H1 (cell line): ENCODE data around the gene INAFM2. TPM values are rescaled to one million over a fixed set of nuclear protein-coding genes. Genes with fewer than 3 reads are reported as not detected.

ENCODE experiments used
- CTCF ChIA-PET: fragments of 300-600 bp; sonication (Branson Sonifier 250); formaldehyde crosslinking; loops from one replicate; lab custom pipeline; 2021; ENCODE audit not compliant: partially characterized antibody; lab: Charles Lee
- POLR2A ChIA-PET: fragments of 300-600 bp; sonication (Branson Sonifier 250); formaldehyde crosslinking; loops from one replicate; lab custom pipeline; 2021; ENCODE audit warnings: inconsistent platforms; ENCODE audit not compliant: partially characterized antibody; lab: Charles Lee
- DNase-seq, 2 experiments: peaks; one replicate each; pipeline versions ENCODE4 v3.0.0 to v3.0.0-alpha.2; 2010 to 2022; ENCODE audit warnings: low spot score in 2 of 2, low read depth in 1 of 2, mixed read lengths in 1 of 2
- FAIRE-seq: peaks from 2 replicates; lab custom pipeline; 2011; peaks lifted over from hg19 to GRCh38; lab: Jason Lieb, UNC
- H2AFZ ChIP-seq: 2 replicates; pipeline ENCODE4 v1.8.1; 2012; ENCODE audit warnings: low read length, inconsistent platforms
- H2AK5ac ChIP-seq: 2 replicates; pipeline ENCODE4 v1.6.1; 2013; ENCODE audit warnings: low read depth, low read length
- H2BK120ac ChIP-seq: replicated peaks from 2 replicates; pipeline ENCODE3; 2013; ENCODE audit warnings: low read depth, low read length, inconsistent platforms
- H2BK12ac ChIP-seq: 2 replicates; pipeline ENCODE4 v1.6.1; 2013; ENCODE audit warnings: low read depth, low read length
- H2BK15ac ChIP-seq: 2 replicates; pipeline ENCODE4 v1.6.1; 2013; ENCODE audit warnings: low read length
- H2BK20ac ChIP-seq: 2 replicates; pipeline ENCODE4 v1.6.1; 2013; ENCODE audit warnings: low read length
- H2BK5ac ChIP-seq: 2 replicates; pipeline ENCODE4 v1.6.1; 2013; ENCODE audit warnings: low read depth, low read length
- H3K14ac ChIP-seq: 2 replicates; pipeline ENCODE4 v1.6.1; 2013; ENCODE audit warnings: inconsistent platforms; ENCODE audit not compliant: insufficient read length
- H3K18ac ChIP-seq: 2 replicates; pipeline ENCODE4 v1.6.1; 2013; ENCODE audit warnings: low read length; ENCODE audit errors: extremely low read depth
- H3K23ac ChIP-seq: 2 replicates; pipeline ENCODE4 v1.6.1; 2013; ENCODE audit warnings: inconsistent platforms; ENCODE audit not compliant: insufficient read length
- H3K23me2 ChIP-seq: 2 replicates; pipeline ENCODE4 v1.6.1; 2013; ENCODE audit warnings: low read depth, low read length
- H3K27ac ChIP-seq: 2 replicates; pipeline ENCODE4 v1.6.1; 2011; ENCODE audit warnings: low read depth, low read length, inconsistent platforms
- H3K27me3 ChIP-seq, 4 experiments: replicated peaks in 1 of 4; 1 replicate in 1 of 4; 2 replicates in 3 of 4; pipeline versions ENCODE4 v1.6.1 to v1.8.1; 2011 to 2013; ENCODE audit warnings: low read length in 3 of 4, mild to moderate bottlenecking in 3 of 4, inconsistent platforms in 2 of 4, mixed read lengths in 2 of 4, moderate library complexity in 1 of 4; ENCODE audit not compliant: control insufficient read depth in 3 of 4, insufficient read depth in 3 of 4; ENCODE audit errors: extremely low read depth in 1 of 4
- H3K36me3 ChIP-seq, 4 experiments: 2 replicates each; pipeline versions ENCODE4 v1.6.1 to v1.8.1; 2011 to 2013; ENCODE audit warnings: mild to moderate bottlenecking in 4 of 4, low read length in 3 of 4, moderate library complexity in 2 of 4, control low read depth in 1 of 4, inconsistent platforms in 1 of 4; ENCODE audit not compliant: insufficient read depth in 4 of 4, control insufficient read depth in 2 of 4
- H3K4ac ChIP-seq: replicated peaks from 2 replicates; pipeline ENCODE3; 2013; ENCODE audit warnings: low read length, low read depth, mixed read lengths, inconsistent platforms; ENCODE audit not compliant: insufficient read length
- H3K4me1 ChIP-seq, 4 experiments: replicated peaks in 1 of 4; 1 replicate in 1 of 4; 2 replicates in 3 of 4; pipeline versions ENCODE4 v1.6.1 to v1.8.1; 2011 to 2013; ENCODE audit warnings: low read length in 3 of 4, inconsistent platforms in 2 of 4, mixed read lengths in 1 of 4; ENCODE audit not compliant: insufficient read depth in 4 of 4, control insufficient read depth in 3 of 4
- H3K4me2 ChIP-seq, 2 experiments: 2 replicates each; pipeline versions ENCODE4 v1.6.1 to v1.8.1; 2011 to 2013; ENCODE audit warnings: low read depth in 2 of 2, low read length in 2 of 2, control low read depth in 1 of 2, inconsistent platforms in 1 of 2, mild to moderate bottlenecking in 1 of 2; ENCODE audit not compliant: insufficient read depth in 1 of 2
- H3K4me3 ChIP-seq, 4 experiments: fragments of 200-600, 300-600 bp in 1 of 4; sonication (generic), shearing (Covaris generic), sonication (Bioruptor Twin) in 1 of 4; 2 replicates each; pipeline versions ENCODE4 v1.5.1 to v1.8.1; 2011 to 2016; ENCODE audit warnings: low read length in 4 of 4, low read depth in 3 of 4, control low read depth in 2 of 4, inconsistent platforms in 2 of 4, mild to moderate bottlenecking in 2 of 4, mixed read lengths in 1 of 4, moderate library complexity in 1 of 4; ENCODE audit not compliant: insufficient read depth in 2 of 4; ENCODE audit errors: extremely low read depth in 1 of 4
- H3K56ac ChIP-seq: replicated peaks from 2 replicates; pipeline ENCODE3; 2013; ENCODE audit warnings: low read depth, mild to moderate bottlenecking, mixed read lengths, low read length, inconsistent platforms; ENCODE audit not compliant: insufficient read length
- H3K79me1 ChIP-seq: 2 replicates; pipeline ENCODE4 v1.6.1; 2013; ENCODE audit warnings: low read depth, low read length, control low read depth
- H3K79me2 ChIP-seq, 2 experiments: 2 replicates each; pipeline versions ENCODE4 v1.6.1 to v1.8.1; 2012 to 2013; ENCODE audit warnings: low read length in 2 of 2, mild to moderate bottlenecking in 2 of 2, inconsistent platforms in 1 of 2; ENCODE audit not compliant: insufficient read depth in 2 of 2, control insufficient read depth in 1 of 2
- H3K9ac ChIP-seq, 4 experiments: replicated peaks in 1 of 4; 1 replicate in 1 of 4; 2 replicates in 3 of 4; pipeline versions ENCODE4 v1.6.1 to v1.8.1; 2011 to 2013; ENCODE audit warnings: low read depth in 3 of 4, low read length in 3 of 4, control low read depth in 2 of 4, mild to moderate bottlenecking in 2 of 4, moderate library complexity in 2 of 4, inconsistent platforms in 1 of 4; ENCODE audit errors: extremely low read depth in 1 of 4
- H3K9me3 ChIP-seq, 2 experiments: 2 replicates each; pipeline versions ENCODE4 v1.6.1 to v1.8.1; 2012 to 2013; ENCODE audit warnings: mild to moderate bottlenecking in 2 of 2, moderate library complexity in 2 of 2, control low read depth in 1 of 2, inconsistent platforms in 1 of 2, low read depth in 1 of 2, low read length in 1 of 2, mixed read lengths in 1 of 2; ENCODE audit not compliant: insufficient read depth in 2 of 2
- H4K20me1 ChIP-seq, 2 experiments: replicated peaks in 1 of 2; 2 replicates each; pipeline versions ENCODE3 to v1.8.1; 2011 to 2013; ENCODE audit warnings: inconsistent platforms in 2 of 2, low read length in 2 of 2, mild to moderate bottlenecking in 1 of 2; ENCODE audit not compliant: insufficient read depth in 2 of 2, control insufficient read depth in 1 of 2
- H4K5ac ChIP-seq: 2 replicates; pipeline ENCODE4 v1.6.1; 2013; ENCODE audit warnings: low read length, low read depth, mixed read lengths, inconsistent platforms; ENCODE audit not compliant: insufficient read length
- H4K8ac ChIP-seq: 2 replicates; pipeline ENCODE4 v1.8.0; 2013; ENCODE audit warnings: mild to moderate bottlenecking, moderate library complexity, low read length, inconsistent platforms; ENCODE audit not compliant: insufficient read depth; ENCODE audit errors: extremely low read depth
- H4K91ac ChIP-seq: replicated peaks from 2 replicates; pipeline ENCODE3; 2013; ENCODE audit warnings: low read length, mixed read lengths, inconsistent platforms; ENCODE audit not compliant: insufficient read length
- CTCF ChIP-seq, 3 experiments: IDR thresholded peaks; 1 replicate in 2 of 3; 2 replicates in 1 of 3; pipeline versions ENCODE4 v1.5.1 to v1.6.1; 2011; ENCODE audit warnings: low read length in 3 of 3, mild to moderate bottlenecking in 3 of 3, inconsistent platforms in 2 of 3, low read depth in 1 of 3, moderate library complexity in 1 of 3; ENCODE audit not compliant: insufficient read depth in 1 of 3; ENCODE audit errors: control extremely low read depth in 1 of 3
- EGR1 ChIP-seq: IDR thresholded peaks from 2 replicates; pipeline ENCODE4 v1.6.1; 2011; ENCODE audit warnings: low read depth, low read length, borderline replicate concordance
- GABPA ChIP-seq: IDR thresholded peaks from 2 replicates; pipeline ENCODE4 v1.6.1; 2011; ENCODE audit warnings: mild to moderate bottlenecking, low read length, moderate library complexity, borderline replicate concordance; ENCODE audit not compliant: insufficient read depth
- RNF2 ChIP-seq: fragments of 200-900, 300-1000 bp; sonication (generic); IDR thresholded peaks from 2 replicates; pipeline ENCODE4 v1.7.1; 2016; ENCODE audit warnings: borderline replicate concordance, low read depth, mild to moderate bottlenecking, antibody characterized with exemption, low read length; ENCODE audit not compliant: poor library complexity, severe bottlenecking; ENCODE audit errors: missing control alignments
- SP2 ChIP-seq: IDR thresholded peaks from 2 replicates; pipeline ENCODE4 v1.6.1; 2012; ENCODE audit warnings: mild to moderate bottlenecking, low read length, inconsistent platforms
- WGBS, 2 experiments: shearing (Covaris generic) in 1 of 2; methylation state at CpG; one replicate each; pipeline versions ENCODE4 v1.1.6 to v1.1.7; 2013 to 2015; ENCODE audit warnings: low lambda C conversion rate in 2 of 2, mixed read lengths in 2 of 2, inconsistent platforms in 1 of 2, low coverage in 1 of 2, missing lambda C conversion rate in 1 of 2; ENCODE audit not compliant: insufficient replicate concordance in 2 of 2, insufficient coverage in 1 of 2, insufficient read length in 1 of 2; ENCODE audit errors: extremely low coverage in 1 of 2, missing lambda C conversion rate in 1 of 2; 5-methylcytosine and 5-hydroxymethylcytosine counted together
- polyA plus RNA-seq, 7 experiments: library from polyadenylated mRNA; depleted of rRNA in 3 of 7; stranded (reverse) in 5 of 7; unstranded in 2 of 7; fragments of >200 nt in 5 of 7; fragments of 200-250 nt in 2 of 7; gene quantifications; 1 replicate in 5 of 7; 2 replicates in 1 of 7; 4 replicates in 1 of 7; pipeline versions ENCODE4 v1.2.1 to v1.2.3, GENCODE V29; 2011 to 2013; ENCODE audit warnings: missing spikeins in 2 of 7, mixed read lengths in 2 of 7
- total RNA-seq: library from RNA; stranded (reverse); fragmentation: NEBNext Ultra II Directional; extraction: Animal tissue kit (Norgen Biotek cat#: 25700); gene quantifications from 2 replicates; pipeline ENCODE4 v1.2.1, GENCODE V29; 2021
- TF ChIP-seq, protein P1 (sequence below): IDR thresholded peaks from 2 replicates; pipeline ENCODE4 v1.6.1; 2012; ENCODE audit warnings: inconsistent platforms

INAFM2 gene
- total and polyA plus RNA-seq, 2 of the 8 experiments (the other 6 are each of a cell fraction or from before 2014, with no cell fraction given) = 15.3 to 35.1 TPM

DNA sequence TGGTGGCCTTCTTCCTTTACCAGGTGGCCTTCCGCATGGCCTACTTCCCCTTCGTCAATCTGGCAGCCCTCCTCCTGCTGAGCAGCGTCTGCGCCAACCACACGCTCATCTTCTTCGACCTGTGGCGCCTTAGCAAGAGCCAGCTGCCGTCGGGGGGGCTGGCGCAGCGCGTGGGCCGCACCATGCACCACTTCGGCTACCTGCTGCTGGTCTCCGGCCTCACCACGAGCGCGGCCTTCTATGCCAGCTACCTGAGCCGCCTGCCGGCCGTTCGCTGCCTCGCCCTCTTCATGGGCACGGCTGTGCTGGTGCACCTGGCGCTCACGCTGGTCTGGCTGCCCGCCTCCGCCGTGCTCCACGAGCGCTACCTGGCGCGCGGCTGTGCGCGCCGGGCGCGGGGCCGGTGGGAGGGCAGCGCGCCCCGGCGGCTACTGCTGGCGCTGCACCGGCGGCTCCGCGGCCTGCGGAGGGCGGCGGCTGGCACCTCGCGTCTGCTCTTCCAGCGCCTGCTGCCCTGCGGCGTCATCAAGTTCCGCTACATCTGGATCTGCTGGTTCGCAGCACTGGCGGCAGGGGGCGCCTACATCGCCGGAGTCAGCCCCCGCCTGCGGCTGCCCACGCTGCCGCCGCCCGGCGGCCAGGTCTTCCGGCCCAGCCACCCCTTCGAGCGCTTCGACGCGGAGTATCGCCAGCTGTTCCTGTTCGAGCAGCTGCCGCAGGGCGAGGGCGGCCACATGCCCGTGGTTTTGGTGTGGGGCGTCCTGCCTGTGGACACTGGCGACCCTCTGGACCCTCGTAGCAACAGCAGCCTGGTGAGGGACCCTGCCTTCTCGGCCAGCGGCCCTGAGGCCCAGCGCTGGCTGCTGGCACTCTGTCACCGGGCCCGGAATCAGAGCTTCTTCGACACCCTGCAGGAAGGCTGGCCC, 44.5 kb downstream of the INAFM2 start:
- H3K23ac ChIP-seq = no peak overlapping the region
- peak overlapping the region; percentile 92 for H4K8ac ChIP-seq
- TF ChIP-seq GABPA = peak; percentile 57; the same call in 1 of the 2 replicates
- peak; percentile 69 for TF ChIP-seq RNF2
- peak; percentile 94 for TF ChIP-seq EGR1
- TF ChIP-seq, protein P1, sequence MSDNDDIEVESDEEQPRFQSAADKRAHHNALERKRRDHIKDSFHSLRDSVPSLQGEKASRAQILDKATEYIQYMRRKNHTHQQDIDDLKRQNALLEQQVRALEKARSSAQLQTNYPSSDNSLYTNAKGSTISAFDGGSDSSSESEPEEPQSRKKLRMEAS = peak; percentile 99
- peak; percentile 77 to 89 (median 77) for TF ChIP-seq CTCF (IDR thresholded peaks at IDR 0.05; ENCODE audit: control extremely low read depth in 1 of 3, insufficient read depth in 1 of 3, low read depth in 1 of 3, low read length in 3 of 3)
- TF ChIP-seq SP2 = no peak

More for the DNA sequence above, 44.5 kb downstream of the INAFM2 start:
- peak overlapping the region; percentile 58 for H3K4ac ChIP-seq
- H3K27ac ChIP-seq = no peak overlapping the region
- H3K18ac ChIP-seq = peak overlapping the region; percentile 60
- H3K4me2 ChIP-seq = peak overlapping the region; percentile 22 to 71
- H3K9me3 ChIP-seq = peaks cover 0 to 8% of the 10 kb centered on the region in 2 experiments; a peak in 1 of 4 replicates
- no peak overlapping the region for H2BK120ac ChIP-seq
- H3K79me1 ChIP-seq = no peaks in the 10 kb centered on the region
- H4K20me1 ChIP-seq = peaks cover 0 to 1% of the 10 kb centered on the region in 2 experiments
- FAIRE-seq (no peak), DNase-seq (peak; percentile 81 to 89)
- H3K36me3 ChIP-seq = no peaks in the 10 kb centered on the region
- peaks cover 5 to 27% (median 23%) of the 10 kb centered on the region in 4 experiments for H3K27me3 ChIP-seq
- 25% methylated on average over 65 of the region's 91 CpGs; no CpG with 5 or more reads in 1 of the 2 experiments for WGBS, 2 experiments
- H2AK5ac ChIP-seq = no peak overlapping the region
- H4K5ac ChIP-seq = peak overlapping the region; percentile 63
- H3K4me1 ChIP-seq = peaks cover 2 to 6% (median 4%) of the 10 kb centered on the region in 4 experiments; a peak in 4 of 7 replicates
- peak overlapping the region in 3 of 4 experiments; percentile 15 to 46 (median 23); a peak in 4 of 8 replicates for H3K4me3 ChIP-seq
- 0 out of 2 replicates have a peak overlapping the region, but pooled peaks have one; percentile 61 for H2BK20ac ChIP-seq
- H2BK5ac ChIP-seq = peak overlapping the region; percentile 66; the same call in 1 of the 2 replicates
- ChIA-PET CTCF (interaction anchor here (0.5 to 13.4 kb wide), 39 partner anchors 10 to 547 kb away, joined by 3 to 452 read pairs (median 4); partner anchors contain the start of genes CCDC9B, DISP2, IVD and KNSTRN), POLR2A (interaction anchor here (0.7 to 4.1 kb wide), 8 partner anchors 15 to 58 kb away, joined by 3 to 24 read pairs (median 3); partner anchors contain the start of genes CCDC9B and KNSTRN)
- H2BK12ac ChIP-seq = peak overlapping the region; percentile 92; the same call in 1 of the 2 replicates
- peaks cover 1% of the 10 kb centered on the region for H3K23me2 ChIP-seq
- H2BK15ac ChIP-seq = peak overlapping the region; percentile 99; the same call in 1 of the 2 replicates
- no peaks in the 10 kb centered on the region for H3K79me2 ChIP-seq
- no peak overlapping the region for H3K14ac ChIP-seq
- H4K91ac ChIP-seq = peak overlapping the region; percentile 85
- peak overlapping the region; percentile 48 for H3K56ac ChIP-seq
- H2AFZ ChIP-seq = peak overlapping the region; percentile 96; the same call in 1 of the 2 replicates
- H3K9ac ChIP-seq = peak overlapping the region in 1 of 4 experiments; percentile 4; a peak in 2 of 7 replicates
